Measurements from ENCODE around the gene SLC29A3. TPM values are rescaled to one million over a fixed set of nuclear protein-coding genes. Genes with fewer than 3 reads are reported as not detected.

The SLC29A3 gene
- total RNA-seq, 4 donors from 2014 or later: 0.87 to 3.1 (median 2.3) TPM

GRCh38 chr10:71321386-71321785 is 2.3 kb downstream of the SLC29A3 start:
- TF ChIP-seq POLR2A (IDR thresholded peaks at IDR 0.05): no peak
- TF ChIP-seq, protein P1, sequence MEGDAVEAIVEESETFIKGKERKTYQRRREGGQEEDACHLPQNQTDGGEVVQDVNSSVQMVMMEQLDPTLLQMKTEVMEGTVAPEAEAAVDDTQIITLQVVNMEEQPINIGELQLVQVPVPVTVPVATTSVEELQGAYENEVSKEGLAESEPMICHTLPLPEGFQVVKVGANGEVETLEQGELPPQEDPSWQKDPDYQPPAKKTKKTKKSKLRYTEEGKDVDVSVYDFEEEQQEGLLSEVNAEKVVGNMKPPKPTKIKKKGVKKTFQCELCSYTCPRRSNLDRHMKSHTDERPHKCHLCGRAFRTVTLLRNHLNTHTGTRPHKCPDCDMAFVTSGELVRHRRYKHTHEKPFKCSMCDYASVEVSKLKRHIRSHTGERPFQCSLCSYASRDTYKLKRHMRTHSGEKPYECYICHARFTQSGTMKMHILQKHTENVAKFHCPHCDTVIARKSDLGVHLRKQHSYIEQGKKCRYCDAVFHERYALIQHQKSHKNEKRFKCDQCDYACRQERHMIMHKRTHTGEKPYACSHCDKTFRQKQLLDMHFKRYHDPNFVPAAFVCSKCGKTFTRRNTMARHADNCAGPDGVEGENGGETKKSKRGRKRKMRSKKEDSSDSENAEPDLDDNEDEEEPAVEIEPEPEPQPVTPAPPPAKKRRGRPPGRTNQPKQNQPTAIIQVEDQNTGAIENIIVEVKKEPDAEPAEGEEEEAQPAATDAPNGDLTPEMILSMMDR (IDR thresholded peaks at IDR 0.05): no peak
- no peak for DNase-seq
- Histone ChIP-seq H3K36me3 (peaks cover 0 to 33% (median 0%) of the 10 kb centered on the region in 3 donors), H3K27ac (no peak overlapping the region), H3K4me1 (peaks cover 6 to 27% (median 12%) of the 10 kb centered on the region in 3 donors), H3K9me3 (no peaks in the 10 kb centered on the region), H3K4me3 (no peak overlapping the region), H3K27me3 (no peaks in the 10 kb centered on the region)
- intact Hi-C loops (cut with DNase I): loop anchor here (10.0 kb wide), 1 partner anchor 493 kb away; no protein-coding TSS in a partner anchor
- WGBS, 2 donors: 89 to 100% methylated on average over 1 of the region's 1 CpG

GRCh38 chr10:71323407-71323806 is 4.3 kb downstream of the SLC29A3 start:
- no peak for TF ChIP-seq POLR2A (IDR thresholded peaks at IDR 0.05)
- TF ChIP-seq, protein P1 (IDR thresholded peaks at IDR 0.05): no peak
- no peak for DNase-seq
- Histone ChIP-seq H3K36me3 (peaks cover 0 to 50% (median 0%) of the 10 kb centered on the region in 3 donors), H3K9me3 (no peaks in the 10 kb centered on the region), H3K4me1 (peaks cover 6 to 30% (median 12%) of the 10 kb centered on the region in 3 donors), H3K4me3 (no peak overlapping the region), H3K27ac (no peak overlapping the region), H3K27me3 (no peaks in the 10 kb centered on the region)
- WGBS, 2 donors: 89 to 91% methylated on average over 4 of the region's 4 CpGs
- intact Hi-C loops (cut with DNase I): loop anchor here (10.0 kb wide), 1 partner anchor 491 kb away; no protein-coding TSS in a partner anchor

- TF ChIP-seq, protein P1 (IDR thresholded peaks at IDR 0.05): no peak
- TF ChIP-seq POLR2A (IDR thresholded peaks at IDR 0.05): no peak
- WGBS, 2 donors: 90 to 97% methylated on average over 8 to 9 of the region's 9 CpGs
- no peaks in the 10 kb centered on the region for H3K27me3 ChIP-seq
- H3K36me3 ChIP-seq: peaks cover 0 to 51% (median 0%) of the 10 kb centered on the region in 3 donors
- no peaks in the 10 kb centered on the region for H3K9me3 ChIP-seq
- intact Hi-C loops (cut with DNase I): loop anchor here (10.0 kb wide), 1 partner anchor 490 kb away; no protein-coding TSS in a partner anchor
- H3K4me1 ChIP-seq: peaks cover 3 to 17% (median 3%) of the 10 kb centered on the region in 3 donors
- DNase-seq: no peak
- no peak overlapping the region for H3K4me3 ChIP-seq
- H3K27ac ChIP-seq: no peak overlapping the region
These were observed 5.7 kb downstream of the SLC29A3 start for GRCh38 chr10:71324743-71325142.

- no peaks in the 10 kb centered on the region for H3K27me3 ChIP-seq
- no peak overlapping the region for H3K27ac ChIP-seq
- DNase-seq: no peak
- H3K36me3 ChIP-seq: peaks cover 0 to 51% (median 0%) of the 10 kb centered on the region in 3 donors
- H3K9me3 ChIP-seq: no peaks in the 10 kb centered on the region
- H3K4me3 ChIP-seq: no peak overlapping the region
- no peak for TF ChIP-seq POLR2A (IDR thresholded peaks at IDR 0.05)
- TF ChIP-seq, protein P1 (IDR thresholded peaks at IDR 0.05): no peak
- H3K4me1 ChIP-seq: peaks cover 0 to 12% (median 0%) of the 10 kb centered on the region in 3 donors
- WGBS, 2 donors: 80 to 90% methylated on average over 6 of the region's 6 CpGs
- intact Hi-C loops (cut with DNase I): loop anchor here (10.0 kb wide), 1 partner anchor 490 kb away; no protein-coding TSS in a partner anchor
These were observed 6.2 kb downstream of the SLC29A3 start for GRCh38 chr10:71325267-71325666.

- no peak for DNase-seq
- TF ChIP-seq, protein P1 (IDR thresholded peaks at IDR 0.05): no peak
- TF ChIP-seq POLR2A (IDR thresholded peaks at IDR 0.05): no peak
- no peak overlapping the region for H3K27ac ChIP-seq
- H3K27me3 ChIP-seq: no peaks in the 10 kb centered on the region
- WGBS, 2 donors: 30 to 70% methylated on average over 5 to 12 of the region's 16 CpGs
- intact Hi-C loops (cut with DNase I): loop anchor here (10.0 kb wide), 1 partner anchor 488 kb away; no protein-coding TSS in a partner anchor
- H3K9me3 ChIP-seq: no peaks in the 10 kb centered on the region
- H3K36me3 ChIP-seq: peaks cover 0 to 51% (median 0%) of the 10 kb centered on the region in 3 donors
- H3K4me1 ChIP-seq: peaks cover 0 to 7% (median 0%) of the 10 kb centered on the region in 3 donors
- no peak overlapping the region for H3K4me3 ChIP-seq
These were observed 7.4 kb downstream of the SLC29A3 start for GRCh38 chr10:71326464-71326881.
